COR-L47 (cell line): ENCODE results near the gene PLTP.
A peak's percentile ranks its signal among the peaks of the same experiment; 100 is the strongest.
"Not testable (repeated sequence)": the region's sequence is repeated elsewhere in the genome, so short reads cannot be mapped to it uniquely, and the experiment has no call there.

Experiments used
- DNase-seq: peaks from one replicate; lab custom pipeline; 2025; lab: John Stamatoyannopoulos, UW

Gene PLTP

GRCh38 chr20:45911486-45912343, at the start of gene PLTP:
TSS of gene PLTP (minus strand) at chr20:45912155. CDS start at chr20:45911452, 703 bp downstream.
- DNase-seq, result peak; percentile 37

GRCh38 chr20:45959956-45960630, 48.1 kb upstream of the PLTP start:
- no peak for DNase-seq

- no peak for DNase-seq
Observed at GRCh38 chr20:45959126-45959525, 47.2 kb upstream of the PLTP start.

- no peak for DNase-seq
Observed at GRCh38 chr20:45958593-45958992, 46.6 kb upstream of the PLTP start.

- no peak for DNase-seq
Observed at GRCh38 chr20:45957021-45957941, 45.3 kb upstream of the PLTP start.

- not testable (repeated sequence) for DNase-seq
Observed at GRCh38 chr20:45956326-45956725, 44.4 kb upstream of the PLTP start.

GRCh38 chr20:45953672-45954071, 41.7 kb upstream of the PLTP start:
- no peak for DNase-seq

GRCh38 chr20:45952861-45953260, 40.9 kb upstream of the PLTP start:
- no peak for DNase-seq

- no peak for DNase-seq
Observed at GRCh38 chr20:45951925-45952834, 40.2 kb upstream of the PLTP start.

- no peak for DNase-seq
Observed at GRCh38 chr20:45950330-45950646, 38.3 kb upstream of the PLTP start.

GRCh38 chr20:45949542-45950329, 37.8 kb upstream of the PLTP start:
- no peak for DNase-seq

GRCh38 chr20:45948742-45949541, 37.0 kb upstream of the PLTP start:
- no peak for DNase-seq

- DNase-seq, result no peak
Observed at GRCh38 chr20:45948261-45948733, 36.3 kb upstream of the PLTP start.

- no peak for DNase-seq
Observed at GRCh38 chr20:45947110-45947866, 35.3 kb upstream of the PLTP start.

- DNase-seq, result no peak
Observed at GRCh38 chr20:45946149-45946970, 34.4 kb upstream of the PLTP start.

GRCh38 chr20:45945678-45946148, 33.8 kb upstream of the PLTP start:
- DNase-seq, result no peak

- DNase-seq, result no peak
Observed at GRCh38 chr20:45944965-45945677, 33.2 kb upstream of the PLTP start.
